HG02885 (cell line): ENCODE results near the gene CNOT8.
"Not testable (repeated sequence)": the region's sequence is repeated elsewhere in the genome, so short reads cannot be mapped to it uniquely, and the experiment has no call there.

Source experiments
- ATAC-seq: cut with Tn5 transposase; IDR thresholded peaks from one replicate; pipeline ENCODE4 v1.9.1; 2021; ENCODE audit warnings: mild to moderate bottlenecking; ENCODE audit not compliant: unreplicated experiment, poor library complexity

CNOT8 gene

GRCh38 chr5:154858297-154858971, at the start of gene CNOT8:
CNOT8 (plus strand) TSS chr5:154858627; CDS start chr5:154863279, 4,652 bp downstream.
- peak; percentile 80 for ATAC-seq

GRCh38 chr5:154811239-154811638, 47.2 kb upstream of the CNOT8 start:
- ATAC-seq: no peak

DNA sequence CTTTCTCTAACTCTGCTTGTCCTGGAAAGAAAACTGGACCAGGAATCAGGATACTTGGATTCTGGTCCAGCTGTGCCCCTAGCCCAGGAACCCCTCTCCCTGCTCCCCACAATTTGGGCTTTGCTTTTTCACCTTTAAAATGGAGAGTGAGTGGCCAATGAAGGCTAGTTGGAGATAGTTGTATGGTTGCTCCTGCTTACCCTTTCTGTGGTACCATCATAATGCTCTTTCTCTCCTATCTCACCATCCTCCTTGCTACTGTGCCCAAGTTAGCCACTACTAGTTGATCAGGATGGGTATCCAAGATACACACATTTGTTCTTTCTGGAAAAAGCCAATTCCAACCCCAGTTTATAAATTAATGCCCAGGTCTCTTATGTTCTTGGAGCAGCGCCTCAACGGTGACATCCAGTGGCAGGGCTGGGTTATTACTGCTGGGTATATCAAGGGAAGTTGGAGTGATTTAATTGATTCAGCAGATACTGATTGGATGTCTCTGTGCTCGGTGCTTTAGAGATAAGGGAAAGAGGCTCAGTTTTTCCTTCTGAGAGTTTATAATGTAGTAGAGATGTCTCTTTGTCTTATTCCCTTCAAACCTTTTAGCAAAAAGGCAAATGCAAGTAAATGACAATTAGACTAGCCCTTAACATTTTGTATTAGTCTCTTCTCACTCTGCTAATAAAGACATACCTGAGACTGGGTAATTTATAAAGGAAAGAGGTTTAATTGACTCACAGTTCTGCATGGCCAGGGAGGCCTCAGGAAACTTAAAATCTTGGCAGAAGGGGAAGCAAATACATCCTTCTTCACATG, 46.6 kb upstream of the CNOT8 start:
- peak; percentile 56 for ATAC-seq

- no peak for ATAC-seq
Measured at GRCh38 chr5:154813158-154813557, 45.3 kb upstream of the CNOT8 start.

GRCh38 chr5:154813736-154814135, 44.7 kb upstream of the CNOT8 start:
- ATAC-seq: no peak

DNA sequence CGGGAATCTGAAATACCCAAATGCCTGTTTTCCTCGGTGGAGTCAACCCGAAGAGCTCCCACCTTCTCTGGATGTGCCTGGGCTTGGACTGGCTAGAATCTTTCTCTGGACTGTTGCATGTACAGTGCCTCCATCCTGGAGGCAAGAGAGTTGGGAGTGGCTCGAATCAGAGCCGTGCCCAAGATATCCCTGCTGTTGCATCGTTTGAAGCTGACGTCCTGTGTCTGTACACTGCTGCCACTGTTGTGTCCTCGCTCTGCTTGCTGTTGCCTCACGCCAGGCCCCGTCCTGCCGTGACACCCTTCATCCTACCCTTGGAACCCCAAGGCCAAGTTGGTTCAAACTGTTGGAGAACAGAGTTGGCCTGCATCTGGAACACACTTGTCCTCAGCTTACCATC, 43.4 kb upstream of the CNOT8 start:
- no peak for ATAC-seq

GRCh38 chr5:154815684-154816247, 42.7 kb upstream of the CNOT8 start:
- ATAC-seq: no peak

- no peak for ATAC-seq
Measured at GRCh38 chr5:154816891-154817492, 41.4 kb upstream of the CNOT8 start.

DNA sequence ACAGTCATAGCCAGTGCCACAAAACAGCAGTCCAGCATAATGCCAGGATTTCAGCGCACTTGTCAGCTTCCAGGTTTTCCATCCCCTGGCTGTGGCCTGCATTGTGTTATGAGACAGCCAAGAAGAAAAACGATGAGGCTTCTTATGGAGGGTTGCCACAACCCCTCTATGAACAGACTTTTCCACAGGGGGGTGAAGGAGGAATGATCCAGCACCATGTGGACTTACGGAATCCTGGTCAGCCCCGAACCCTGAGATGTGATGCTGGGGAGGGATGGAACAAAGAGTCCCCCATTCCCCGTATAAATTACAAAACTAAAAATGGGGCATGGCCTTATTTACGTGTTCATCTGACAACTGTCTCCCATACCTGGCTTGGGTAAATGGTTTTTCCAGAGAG, 40.6 kb upstream of the CNOT8 start:
- ATAC-seq: no peak

GRCh38 chr5:154818471-154819116, 39.8 kb upstream of the CNOT8 start:
- ATAC-seq: no peak

- ATAC-seq: no peak
Measured at GRCh38 chr5:154819546-154819945, 38.9 kb upstream of the CNOT8 start.

DNA sequence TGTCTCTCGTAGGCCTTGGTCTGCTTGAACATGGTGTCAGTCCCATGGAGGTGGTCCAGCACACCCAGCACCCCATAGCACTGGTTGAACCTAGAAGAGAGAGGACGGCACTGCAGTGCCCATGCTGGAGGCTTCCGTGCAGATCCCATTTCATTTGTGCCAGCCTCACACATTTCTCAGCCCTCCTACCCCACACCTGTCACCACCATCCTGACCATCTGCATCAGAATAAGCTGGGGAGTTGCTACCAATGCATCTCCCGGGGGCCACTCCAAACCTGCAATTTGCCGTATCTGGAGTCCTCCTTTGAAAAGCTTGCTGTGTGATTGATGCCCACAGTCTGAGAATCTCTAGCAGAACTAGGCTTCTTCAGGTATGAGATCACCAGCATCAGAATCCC, 38.0 kb upstream of the CNOT8 start:
- ATAC-seq: no peak

DNA sequence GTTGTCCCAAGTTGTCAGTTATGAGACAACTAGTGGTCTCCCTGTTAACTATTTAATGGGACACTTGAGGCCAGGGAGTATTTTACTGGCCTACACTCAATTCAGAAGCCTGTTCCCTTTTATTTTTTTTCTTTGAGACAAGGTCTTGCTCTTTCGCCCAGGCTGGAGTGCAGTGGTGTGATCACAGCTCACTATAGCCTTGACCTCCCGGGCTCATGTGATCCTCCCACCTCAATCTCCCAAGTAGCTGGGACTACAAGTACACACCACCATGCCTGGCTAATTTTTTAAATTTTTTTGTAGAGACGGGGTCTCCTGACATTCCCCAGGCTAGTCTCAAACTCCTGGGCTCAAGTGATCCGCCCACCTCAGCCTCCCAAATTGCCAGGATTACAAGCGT, 35.5 kb upstream of the CNOT8 start:
- ATAC-seq: not testable (repeated sequence)

DNA sequence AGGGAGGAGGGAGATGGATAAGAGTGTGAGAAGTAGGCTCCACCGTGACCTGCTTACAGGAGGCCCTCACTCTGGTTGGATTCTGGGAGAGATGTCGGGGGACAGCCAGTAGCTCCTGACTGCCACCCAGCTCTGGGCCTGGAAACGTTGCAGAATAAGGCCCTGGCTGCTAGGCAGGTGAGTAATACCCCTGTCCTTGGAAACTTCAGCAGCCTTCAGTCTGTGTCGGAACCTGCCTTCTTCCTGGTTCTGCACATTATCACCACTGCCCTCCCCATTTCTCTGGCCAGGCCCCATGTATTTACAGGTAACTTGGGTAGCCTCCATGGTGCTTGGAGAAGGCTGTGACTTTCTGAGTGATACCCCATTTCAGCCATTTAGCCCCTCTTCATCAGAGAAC, 34.8 kb upstream of the CNOT8 start:
- ATAC-seq: no peak

GRCh38 chr5:154824070-154824469, 34.4 kb upstream of the CNOT8 start:
- no peak for ATAC-seq

DNA sequence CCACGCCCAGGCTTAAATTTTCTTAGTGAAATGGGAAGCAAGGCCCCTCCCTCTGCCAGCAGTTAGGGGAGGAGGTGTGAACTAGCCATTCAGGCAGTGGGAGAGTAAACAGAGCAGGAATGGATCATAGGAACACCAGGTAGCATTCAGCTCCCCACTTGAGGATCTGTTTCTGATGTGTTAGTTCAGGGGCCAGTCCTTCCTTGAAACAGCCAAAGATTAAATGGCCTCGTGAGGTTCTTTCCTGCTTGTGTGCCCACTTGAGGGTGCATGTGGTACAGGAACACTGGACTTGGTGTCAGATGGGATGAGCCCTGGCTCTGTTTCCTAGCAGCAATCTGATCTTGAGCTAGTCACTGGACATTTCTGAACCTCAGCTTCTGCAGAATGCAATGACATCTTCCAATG, 29.2 kb upstream of the CNOT8 start:
- no peak for ATAC-seq

- ATAC-seq: no peak
Measured at GRCh38 chr5:154829589-154830218, 28.7 kb upstream of the CNOT8 start.

- ATAC-seq: no peak
Measured at GRCh38 chr5:154830219-154830595, 28.2 kb upstream of the CNOT8 start.

- ATAC-seq: no peak
Measured at GRCh38 chr5:154830596-154830995, 27.8 kb upstream of the CNOT8 start.

DNA sequence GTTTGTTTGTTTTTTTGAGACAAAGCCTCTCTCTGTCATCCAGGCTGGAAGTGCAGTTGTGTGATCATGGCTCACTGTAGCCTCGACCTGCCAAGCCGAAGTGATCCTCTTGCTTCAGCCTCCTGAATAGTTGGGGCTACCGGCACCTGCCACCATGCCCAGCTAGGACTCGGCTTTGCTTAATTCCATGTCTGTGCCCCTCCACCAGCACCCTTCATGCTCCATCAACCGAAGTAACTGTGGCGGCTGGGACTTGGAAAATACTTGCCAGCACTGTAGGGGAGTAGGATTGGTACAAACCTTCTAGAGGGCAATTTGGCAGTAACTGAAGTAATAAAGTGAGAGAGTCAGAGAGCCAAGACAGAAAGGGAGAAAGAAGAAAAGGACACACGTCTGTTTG, 27.0 kb upstream of the CNOT8 start:
- ATAC-seq: no peak
